GM12878 (cell line): ENCODE data around the gene EFNA2. TPM values are rescaled to one million over a fixed set of nuclear protein-coding genes. Genes with fewer than 3 reads are reported as not detected.

ENCODE experiments used
- ATF7 ChIP-seq: fragments of 450-650 bp; IDR thresholded peaks from 2 replicates; pipeline ENCODE4 v1.6.1; 2016; ENCODE audit warnings: low read depth, mild to moderate bottlenecking
- BMI1 ChIP-seq: fragments of 450-650 bp; IDR thresholded peaks from 2 replicates; pipeline ENCODE4 v1.6.1; 2016; ENCODE audit warnings: mild to moderate bottlenecking, moderate library complexity, borderline replicate concordance
- EED ChIP-seq: sonication (generic); IDR thresholded peaks from 2 replicates; pipeline ENCODE4 v1.6.1; 2016; ENCODE audit warnings: antibody characterized with exemption, low read depth
- EP300 ChIP-seq, 2 experiments: fragments of 150-350 bp in 1 of 2; IDR thresholded peaks; 2 replicates each; pipeline ENCODE4 v1.6.1; 2011 to 2012; ENCODE audit warnings: low read depth in 2 of 2, low read length in 2 of 2, borderline replicate concordance in 1 of 2, improper control_type of control experiment in 1 of 2, inconsistent platforms in 1 of 2; ENCODE audit not compliant: control insufficient read depth in 1 of 2
- HDGF ChIP-seq: fragments of 450-650 bp; IDR thresholded peaks from 2 replicates; pipeline ENCODE4 v1.6.1; 2016; ENCODE audit warnings: antibody characterized with exemption
- IKZF2 ChIP-seq, 2 experiments: fragments of 450-650 bp; IDR thresholded peaks; 2 replicates each; pipeline ENCODE4 v1.6.1; 2017; ENCODE audit warnings: mild to moderate bottlenecking in 2 of 2, moderate library complexity in 2 of 2
- KAT2A ChIP-seq: conservative IDR thresholded peaks from 2 replicates; pipeline ENCODE4 v1.6.1; 2011; ENCODE audit warnings: low read depth, low read length; ENCODE audit not compliant: control insufficient read depth
- KDM1A ChIP-seq: fragments of 200-600 bp; sonication (generic); IDR thresholded peaks from 2 replicates; pipeline ENCODE4 v1.6.1; 2016; ENCODE audit warnings: borderline replicate concordance
- MEF2B ChIP-seq: fragments of 450-650 bp; IDR thresholded peaks from 2 replicates; pipeline ENCODE4 v1.6.1; 2018; ENCODE audit warnings: mild to moderate bottlenecking, moderate library complexity; ENCODE audit not compliant: partially characterized antibody, poor library complexity, severe bottlenecking
- POLR2A ChIP-seq: IDR thresholded peaks from 2 replicates; pipeline ENCODE4 v1.6.1; 2011; ENCODE audit warnings: low read depth, mild to moderate bottlenecking, low read length
- RAD51 ChIP-seq: fragments of 450-650 bp; IDR thresholded peaks from 2 replicates; pipeline ENCODE4 v1.6.1; 2016; ENCODE audit warnings: moderate library complexity, mild to moderate bottlenecking, inconsistent platforms
- RELA ChIP-seq: fragments of 450-650 bp; IDR thresholded peaks from 2 replicates; pipeline ENCODE4 v1.8.0; 2014; ENCODE audit warnings: borderline replicate concordance; ENCODE audit not compliant: partially characterized antibody
- SMAD5 ChIP-seq: IDR thresholded peaks from 2 replicates; pipeline ENCODE4 v1.6.1; 2016; ENCODE audit warnings: antibody characterized with exemption, low read depth
- SPI1 ChIP-seq: IDR thresholded peaks from 2 replicates; pipeline ENCODE4 v1.6.1; 2011; ENCODE audit warnings: low read depth, mild to moderate bottlenecking, low read length, moderate library complexity, borderline replicate concordance; ENCODE audit not compliant: insufficient read depth
- SRF ChIP-seq, 2 experiments: IDR thresholded peaks; 2 replicates each; pipeline ENCODE4 v1.6.1; 2011; ENCODE audit warnings: low read depth in 2 of 2, low read length in 2 of 2, mild to moderate bottlenecking in 1 of 2, moderate library complexity in 1 of 2
- STAT1 ChIP-seq: fragments of 450-650 bp; conservative IDR thresholded peaks from 2 replicates; pipeline ENCODE4 v1.6.1; 2014; ENCODE audit warnings: antibody characterized with exemption, mild to moderate bottlenecking
- TAF1 ChIP-seq: IDR thresholded peaks from 2 replicates; pipeline ENCODE4 v1.6.1; 2011; ENCODE audit warnings: mild to moderate bottlenecking, low read depth, low read length, borderline replicate concordance
- TBL1XR1 ChIP-seq: IDR thresholded peaks from 2 replicates; pipeline ENCODE4 v1.6.1; 2012; ENCODE audit warnings: low read depth, low read length, improper control_type of control experiment
- WRNIP1 ChIP-seq: IDR thresholded peaks from 2 replicates; pipeline ENCODE4 v1.6.1; 2011; ENCODE audit warnings: low read depth, low read length, improper control_type of control experiment, borderline replicate concordance
- ZBTB11 ChIP-seq: fragments of 450-650 bp; formaldehyde crosslinking; IDR thresholded peaks from 2 replicates; pipeline ENCODE4 v1.5.0; 2022; ENCODE audit warnings: mild to moderate bottlenecking, missing genetic modification characterization
- ZNF622 ChIP-seq: fragments of 450-650 bp; IDR thresholded peaks from 2 replicates; pipeline ENCODE4 v1.6.1; 2017; ENCODE audit warnings: mild to moderate bottlenecking, inconsistent platforms
- polyA plus RNA-seq, 11 experiments: library from polyadenylated mRNA; depleted of rRNA in 4 of 11; unstranded in 6 of 11; stranded (reverse) in 5 of 11; fragments of >200 nt; fragmentation: Nextera tagmentation in 4 of 11; fragmentation: Illumina TruSeq in 1 of 11; extraction: Ambion mirVana in 4 of 11; extraction: Trizol in 1 of 11; gene quantifications; 1 replicate in 1 of 11; 2 replicates in 10 of 11; pipeline versions ENCODE4 v1.2.1 to v1.2.3, GENCODE V29; 2011 to 2016; ENCODE audit warnings: inconsistent platforms in 2 of 11, missing spikeins in 2 of 11, low read depth in 1 of 11
- total RNA-seq, 4 experiments: library from RNA; depleted of rRNA in 3 of 4; stranded (reverse); fragments of >200 nt in 3 of 4; fragmentation: Illumina TruSeq in 1 of 4; extraction: Trizol in 1 of 4; gene quantifications; 2 replicates each; pipeline versions ENCODE4 v1.2.1 to v1.2.3, GENCODE V29; 2013 to 2021
- TF ChIP-seq, protein P1 (sequence below): IDR thresholded peaks from 2 replicates; pipeline ENCODE4 v1.6.1; 2012; ENCODE audit warnings: low read depth, low read length, improper control_type of control experiment
- TF ChIP-seq, protein P2 (sequence below): IDR thresholded peaks from 2 replicates; pipeline ENCODE4 v1.6.1; 2011; ENCODE audit warnings: borderline replicate concordance, low read depth, mild to moderate bottlenecking, moderate library complexity, mixed read lengths, low read length; ENCODE audit not compliant: insufficient read depth; ENCODE audit errors: extremely low read length
- TF ChIP-seq, protein P3 (sequence below): fragments of 450-650 bp; IDR thresholded peaks from 2 replicates; pipeline ENCODE4 v1.6.1; 2018; ENCODE audit warnings: borderline replicate concordance, mild to moderate bottlenecking; ENCODE audit not compliant: partially characterized antibody

EFNA2 gene
- total and polyA plus RNA-seq, 10 of the 15 experiments (the other 5 are each of a cell fraction or from before 2014, with no cell fraction given), result not detected

- TF ChIP-seq, protein P1, sequence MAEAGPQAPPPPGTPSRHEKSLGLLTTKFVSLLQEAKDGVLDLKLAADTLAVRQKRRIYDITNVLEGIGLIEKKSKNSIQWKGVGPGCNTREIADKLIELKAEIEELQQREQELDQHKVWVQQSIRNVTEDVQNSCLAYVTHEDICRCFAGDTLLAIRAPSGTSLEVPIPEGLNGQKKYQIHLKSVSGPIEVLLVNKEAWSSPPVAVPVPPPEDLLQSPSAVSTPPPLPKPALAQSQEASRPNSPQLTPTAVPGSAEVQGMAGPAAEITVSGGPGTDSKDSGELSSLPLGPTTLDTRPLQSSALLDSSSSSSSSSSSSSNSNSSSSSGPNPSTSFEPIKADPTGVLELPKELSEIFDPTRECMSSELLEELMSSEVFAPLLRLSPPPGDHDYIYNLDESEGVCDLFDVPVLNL, result no peak
- TF ChIP-seq SMAD5, result no peak
- no peak for TF ChIP-seq RAD51
- TF ChIP-seq, protein P2, sequence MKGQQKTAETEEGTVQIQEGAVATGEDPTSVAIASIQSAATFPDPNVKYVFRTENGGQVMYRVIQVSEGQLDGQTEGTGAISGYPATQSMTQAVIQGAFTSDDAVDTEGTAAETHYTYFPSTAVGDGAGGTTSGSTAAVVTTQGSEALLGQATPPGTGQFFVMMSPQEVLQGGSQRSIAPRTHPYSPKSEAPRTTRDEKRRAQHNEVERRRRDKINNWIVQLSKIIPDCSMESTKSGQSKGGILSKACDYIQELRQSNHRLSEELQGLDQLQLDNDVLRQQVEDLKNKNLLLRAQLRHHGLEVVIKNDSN, result no peak
- TF ChIP-seq EED, result no peak
- TF ChIP-seq ZNF622, result no peak
- no peak for TF ChIP-seq BMI1
- TF ChIP-seq KDM1A, result no peak
- no peak for TF ChIP-seq EP300 (IDR thresholded peaks at IDR 0.05; ENCODE audit: borderline replicate concordance in 1 of 2, control insufficient read depth in 1 of 2, low read depth in 2 of 2, low read length in 2 of 2)
- TF ChIP-seq SRF (IDR thresholded peaks at IDR 0.05; ENCODE audit: low read depth in 2 of 2, low read length in 2 of 2), result no peak
- no peak for TF ChIP-seq IKZF2 (IDR thresholded peaks at IDR 0.05)
- peak; percentile 56; the same call in 1 of the 2 replicates for TF ChIP-seq STAT1
- TF ChIP-seq RELA, result peak; percentile 40
- TF ChIP-seq HDGF, result no peak
- TF ChIP-seq MEF2B, result no peak
- TF ChIP-seq WRNIP1, result no peak
- TF ChIP-seq POLR2A, result no peak
- no peak for TF ChIP-seq SPI1
- no peak for TF ChIP-seq KAT2A
- TF ChIP-seq ZBTB11 (CRISPR knock-in tag), result no peak
- TF ChIP-seq, protein P3, sequence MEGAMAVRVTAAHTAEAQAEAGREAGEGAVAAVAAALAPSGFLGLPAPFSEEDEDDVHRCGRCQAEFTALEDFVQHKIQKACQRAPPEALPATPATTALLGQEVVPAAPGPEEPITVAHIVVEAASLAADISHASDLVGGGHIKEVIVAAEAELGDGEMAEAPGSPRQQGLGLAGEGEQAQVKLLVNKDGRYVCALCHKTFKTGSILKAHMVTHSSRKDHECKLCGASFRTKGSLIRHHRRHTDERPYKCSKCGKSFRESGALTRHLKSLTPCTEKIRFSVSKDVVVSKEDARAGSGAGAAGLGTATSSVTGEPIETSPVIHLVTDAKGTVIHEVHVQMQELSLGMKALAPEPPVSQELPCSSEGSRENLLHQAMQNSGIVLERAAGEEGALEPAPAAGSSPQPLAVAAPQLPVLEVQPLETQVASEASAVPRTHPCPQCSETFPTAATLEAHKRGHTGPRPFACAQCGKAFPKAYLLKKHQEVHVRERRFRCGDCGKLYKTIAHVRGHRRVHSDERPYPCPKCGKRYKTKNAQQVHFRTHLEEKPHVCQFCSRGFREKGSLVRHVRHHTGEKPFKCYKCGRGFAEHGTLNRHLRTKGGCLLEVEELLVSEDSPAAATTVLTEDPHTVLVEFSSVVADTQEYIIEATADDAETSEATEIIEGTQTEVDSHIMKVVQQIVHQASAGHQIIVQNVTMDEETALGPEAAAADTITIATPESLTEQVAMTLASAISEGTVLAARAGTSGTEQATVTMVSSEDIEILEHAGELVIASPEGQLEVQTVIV, result no peak
- no peak for TF ChIP-seq ATF7
- no peak; the same call in 1 of the 2 replicates for TF ChIP-seq TBL1XR1
- TF ChIP-seq TAF1, result no peak
These were observed 18.7 kb upstream of the EFNA2 start (continued) for GRCh38 chr19:1266916-1267476.
